Activated naive CD4-positive, alpha-beta T cell treated with anti-CD3 and anti-CD28 coated beads, Interleukin-2, amount 10 ng/mL, durations not matched to agents 7 days and 5 days (primary cell): ENCODE results near the gene SPRTN.

Experiments
- CTCF ChIA-PET: fragments of 350-600 bp; sonication (Branson Sonifier 250); formaldehyde crosslinking; loops from one replicate; lab custom pipeline; 2021; ENCODE audit warnings: antibody characterized with exemption; lab: Charles Lee
- DNase-seq: peaks from one replicate; pipeline ENCODE4 v3.0.0-alpha.2; 2020
- H3K27ac Mint-ChIP-seq: one replicate; pipeline ENCODE4 v1.8.0; 2021; ENCODE audit warnings: mild to moderate bottlenecking, moderate library complexity, mixed read lengths
- H3K27me3 Mint-ChIP-seq: one replicate; pipeline ENCODE4 v1.8.0; 2021; ENCODE audit warnings: mild to moderate bottlenecking, mixed read lengths
- H3K36me3 Mint-ChIP-seq: one replicate; pipeline ENCODE4 v1.8.0; 2021; ENCODE audit warnings: mixed read lengths
- H3K4me1 Mint-ChIP-seq: one replicate; pipeline ENCODE4 v1.8.0; 2021; ENCODE audit warnings: mixed read lengths
- H3K4me3 Mint-ChIP-seq: one replicate; pipeline ENCODE4 v1.8.0; 2021; ENCODE audit warnings: mild to moderate bottlenecking, moderate library complexity, mixed read lengths
- H3K9me3 Mint-ChIP-seq: one replicate; pipeline ENCODE4 v1.8.0; 2021; ENCODE audit warnings: mixed read lengths

Gene SPRTN

GRCh38 chr1:231376101-231376500, 38.0 kb downstream of the SPRTN start:
- CTCF ChIA-PET: no interaction called here
- H3K4me3 Mint-ChIP-seq: no peak overlapping the region
- no peak for DNase-seq
- peaks cover 4% of the 10 kb centered on the region for H3K36me3 Mint-ChIP-seq
- no peak overlapping the region for H3K27ac Mint-ChIP-seq
- H3K4me1 Mint-ChIP-seq: peaks cover 19% of the 10 kb centered on the region
- H3K27me3 Mint-ChIP-seq: no peaks in the 10 kb centered on the region
- no peaks in the 10 kb centered on the region for H3K9me3 Mint-ChIP-seq

DNA sequence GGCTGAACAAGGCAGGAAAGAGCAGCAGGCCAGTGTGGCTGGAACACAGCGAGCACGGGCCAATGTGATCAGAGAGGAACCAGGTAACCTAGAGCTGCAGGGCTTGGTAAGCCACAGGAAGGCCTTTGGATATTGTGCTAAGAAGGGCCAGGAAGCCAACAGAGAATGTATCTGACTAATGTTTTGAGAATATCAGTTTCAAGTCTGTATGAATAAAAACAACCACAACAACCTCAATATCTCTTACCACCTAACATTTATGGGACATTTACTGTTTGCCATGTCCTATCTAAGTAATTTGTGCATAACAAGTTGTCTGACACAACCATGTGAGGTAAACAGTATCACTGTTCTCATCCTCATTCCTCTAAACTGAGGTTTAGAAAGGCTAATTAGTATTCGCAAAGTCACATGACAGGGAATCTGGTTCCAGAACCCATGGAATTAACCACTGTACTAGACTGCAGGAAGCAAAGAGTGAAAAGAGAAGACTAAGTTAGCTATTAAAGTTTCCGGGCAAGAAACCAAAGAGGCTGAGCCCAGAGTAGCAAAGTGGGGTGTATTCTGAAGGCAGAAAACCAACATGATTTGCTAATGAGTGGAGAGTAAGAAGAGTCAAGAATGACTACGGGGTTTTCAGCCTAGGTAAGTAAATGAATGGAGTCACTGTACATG, 38.9 kb downstream of the SPRTN start:
- H3K27ac Mint-ChIP-seq: no peak overlapping the region
- DNase-seq: peak; percentile 26
- CTCF ChIA-PET: interaction anchor here (1.5 kb wide), 1 partner anchor 14 kb away, joined by 3 read pairs; no protein-coding TSS in a partner anchor
- H3K27me3 Mint-ChIP-seq: no peaks in the 10 kb centered on the region
- no peaks in the 10 kb centered on the region for H3K9me3 Mint-ChIP-seq
- peaks cover 1% of the 10 kb centered on the region for H3K36me3 Mint-ChIP-seq
- H3K4me1 Mint-ChIP-seq: peaks cover 19% of the 10 kb centered on the region
- H3K4me3 Mint-ChIP-seq: no peak overlapping the region

DNA sequence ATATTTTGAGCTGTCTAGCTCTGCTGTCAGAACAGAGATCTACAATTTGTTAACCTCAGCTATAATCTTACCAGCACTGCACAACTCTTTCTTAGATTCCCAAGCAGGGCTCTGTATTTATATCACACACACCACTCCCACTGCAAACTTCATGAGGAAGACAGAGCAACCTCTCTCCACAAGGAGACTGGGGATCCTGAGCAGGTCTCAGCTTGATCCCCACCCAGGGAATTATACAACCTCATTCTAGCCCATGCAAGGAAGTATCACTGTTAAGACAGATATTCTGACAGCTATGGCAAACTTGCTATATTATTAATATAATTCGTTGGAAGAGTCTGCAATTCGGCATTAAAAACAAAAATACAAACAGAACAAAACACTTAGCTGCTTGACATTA, 43.6 kb downstream of the SPRTN start:
- Mint-ChIP-seq H3K36me3 (no peaks in the 10 kb centered on the region), H3K4me3 (no peak overlapping the region), H3K9me3 (no peaks in the 10 kb centered on the region), H3K27ac (no peak overlapping the region), H3K4me1 (peaks cover 16% of the 10 kb centered on the region), H3K27me3 (no peaks in the 10 kb centered on the region)
- no peak for DNase-seq
- CTCF ChIA-PET: no interaction called here

GRCh38 chr1:231382426-231382825, 44.3 kb downstream of the SPRTN start:
- H3K27me3 Mint-ChIP-seq: no peaks in the 10 kb centered on the region
- no peak for DNase-seq
- CTCF ChIA-PET: no interaction called here
- no peaks in the 10 kb centered on the region for H3K36me3 Mint-ChIP-seq
- H3K9me3 Mint-ChIP-seq: no peaks in the 10 kb centered on the region
- H3K4me1 Mint-ChIP-seq: peaks cover 9% of the 10 kb centered on the region
- H3K27ac Mint-ChIP-seq: no peak overlapping the region
- no peak overlapping the region for H3K4me3 Mint-ChIP-seq

DNA sequence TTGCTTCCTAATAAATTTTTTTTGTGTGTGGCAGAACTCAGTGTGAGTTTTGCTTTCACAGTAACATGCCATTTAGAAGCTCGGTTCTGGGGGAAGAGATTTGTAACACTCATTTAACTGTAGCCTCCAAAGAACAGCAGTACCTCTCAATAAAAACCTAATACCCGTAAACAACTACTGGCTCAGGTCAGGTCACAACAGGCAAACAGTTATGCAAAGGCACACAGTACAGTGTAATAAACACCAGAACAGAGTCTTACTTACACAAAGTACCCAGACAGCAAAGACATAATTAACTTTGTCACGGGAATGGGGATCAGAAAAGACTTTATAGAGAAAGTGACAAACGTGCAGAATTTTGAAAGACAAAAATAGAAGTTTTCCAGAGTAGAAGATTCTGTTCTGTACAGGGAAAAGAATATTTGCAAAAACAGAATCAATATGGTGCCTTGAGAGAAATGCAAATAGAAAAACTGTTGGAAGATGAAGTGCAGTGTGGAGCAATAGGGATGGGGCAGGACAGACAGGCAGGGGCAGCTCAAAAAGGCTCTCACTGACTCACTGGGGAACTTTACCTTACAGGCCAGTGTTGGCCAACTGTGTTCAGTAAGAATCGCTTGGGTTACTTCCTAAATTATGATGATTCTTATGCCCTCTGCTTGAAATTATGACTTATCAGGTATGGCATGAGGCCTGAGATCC, 45.2 kb downstream of the SPRTN start:
- Mint-ChIP-seq H3K4me1 (peaks cover 10% of the 10 kb centered on the region), H3K4me3 (no peak overlapping the region), H3K27ac (no peak overlapping the region), H3K36me3 (peaks cover 2% of the 10 kb centered on the region), H3K9me3 (no peaks in the 10 kb centered on the region), H3K27me3 (no peaks in the 10 kb centered on the region)
- CTCF ChIA-PET: no interaction called here
- DNase-seq: no peak

DNA sequence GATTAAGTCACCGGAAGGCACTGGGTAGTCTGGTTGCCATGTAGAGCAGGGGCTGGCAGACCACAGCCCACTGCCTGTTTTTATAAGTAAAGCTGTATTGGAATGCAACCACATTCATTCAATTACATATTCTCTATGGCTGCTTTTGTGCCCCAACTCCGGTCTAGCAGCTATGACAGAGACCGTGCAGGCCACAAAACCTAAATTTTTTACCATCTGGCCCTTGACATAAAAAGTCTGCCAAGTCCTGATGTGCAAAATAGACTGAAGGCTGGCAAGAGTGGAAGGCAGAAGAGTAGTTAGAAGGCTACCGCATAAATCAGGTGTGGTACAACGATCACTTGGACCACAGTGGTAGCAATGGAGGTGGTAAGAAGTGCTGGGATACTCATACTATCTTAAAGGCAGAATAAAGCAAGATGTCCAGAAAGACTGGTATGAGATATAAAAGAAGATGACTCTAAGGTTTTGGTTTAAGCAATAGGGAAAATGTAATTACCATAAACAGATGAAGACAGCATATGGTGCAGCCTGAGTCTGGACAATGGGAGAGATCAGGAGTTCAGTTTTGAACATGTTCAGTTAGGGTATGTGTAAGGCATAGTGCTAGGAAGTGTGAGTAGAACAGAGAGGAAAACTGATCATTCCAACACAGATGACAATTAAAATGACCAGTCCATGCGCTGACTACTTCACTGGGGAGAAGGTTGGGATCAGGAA, 46.8 kb downstream of the SPRTN start:
- Mint-ChIP-seq H3K27ac (no peak overlapping the region), H3K36me3 (peaks cover 2% of the 10 kb centered on the region), H3K4me3 (no peak overlapping the region), H3K4me1 (peaks cover 11% of the 10 kb centered on the region), H3K9me3 (no peaks in the 10 kb centered on the region), H3K27me3 (no peaks in the 10 kb centered on the region)
- CTCF ChIA-PET: no interaction called here
- no peak for DNase-seq

- no peak for DNase-seq
- Mint-ChIP-seq H3K36me3 (peaks cover 3% of the 10 kb centered on the region), H3K4me3 (no peak overlapping the region), H3K9me3 (no peaks in the 10 kb centered on the region), H3K27ac (no peak overlapping the region), H3K4me1 (peaks cover 16% of the 10 kb centered on the region), H3K27me3 (no peaks in the 10 kb centered on the region)
- CTCF ChIA-PET: no interaction called here
Observed at GRCh38 chr1:231385416-231385748, 47.3 kb downstream of the SPRTN start.

GRCh38 chr1:231386466-231386865, 48.4 kb downstream of the SPRTN start:
- H3K27ac Mint-ChIP-seq: no peak overlapping the region
- H3K9me3 Mint-ChIP-seq: no peaks in the 10 kb centered on the region
- CTCF ChIA-PET: interaction anchor here (0.6 kb wide), 1 partner anchor 822 kb away, joined by 3 read pairs; no protein-coding TSS in a partner anchor
- DNase-seq: no peak
- no peak overlapping the region for H3K4me3 Mint-ChIP-seq
- H3K36me3 Mint-ChIP-seq: peaks cover 3% of the 10 kb centered on the region
- no peaks in the 10 kb centered on the region for H3K27me3 Mint-ChIP-seq
- H3K4me1 Mint-ChIP-seq: peaks cover 18% of the 10 kb centered on the region

- DNase-seq: no peak
- H3K27ac Mint-ChIP-seq: no peak overlapping the region
- H3K9me3 Mint-ChIP-seq: no peaks in the 10 kb centered on the region
- no peaks in the 10 kb centered on the region for H3K27me3 Mint-ChIP-seq
- CTCF ChIA-PET: interaction anchor here (0.8 to 1.0 kb wide), 2 partner anchors 17 to 31 kb away, joined by 3 read pairs; no protein-coding TSS in a partner anchor
- H3K4me3 Mint-ChIP-seq: no peak overlapping the region
- peaks cover 18% of the 10 kb centered on the region for H3K4me1 Mint-ChIP-seq
- H3K36me3 Mint-ChIP-seq: peaks cover 9% of the 10 kb centered on the region
Observed at GRCh38 chr1:231387770-231388669, 49.9 kb downstream of the SPRTN start.

DNA sequence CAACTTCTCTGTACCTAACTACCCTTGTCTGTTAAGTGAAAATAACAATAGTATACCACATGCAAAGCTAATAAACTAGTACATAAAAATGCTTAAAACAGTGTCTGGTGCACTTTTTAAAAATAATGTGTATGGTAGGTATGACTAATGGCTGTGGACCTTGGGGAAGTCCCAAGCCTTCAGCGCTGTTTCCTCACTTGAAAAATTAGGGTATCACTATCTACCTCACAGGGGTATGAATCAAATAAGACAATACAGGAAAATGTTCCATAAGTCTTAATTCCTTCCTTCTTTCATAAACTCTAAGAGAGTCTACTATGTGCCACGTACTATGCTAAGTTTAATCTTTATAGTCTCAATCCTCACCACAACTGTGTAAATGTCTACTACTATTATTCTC, 52.0 kb downstream of the SPRTN start:
- Mint-ChIP-seq H3K4me1 (peaks cover 18% of the 10 kb centered on the region), H3K4me3 (no peak overlapping the region)

GRCh38 chr1:231392389-231393131, 54.5 kb downstream of the SPRTN start:
- no peak for DNase-seq
- Mint-ChIP-seq H3K4me3 (no peak overlapping the region), H3K27ac (no peak overlapping the region), H3K36me3 (peaks cover 13% of the 10 kb centered on the region), H3K4me1 (peaks cover 24% of the 10 kb centered on the region), H3K9me3 (no peaks in the 10 kb centered on the region), H3K27me3 (no peaks in the 10 kb centered on the region)
- CTCF ChIA-PET: no interaction called here

More for the DNA sequence above, 52.0 kb downstream of the SPRTN start:
- Mint-ChIP-seq H3K9me3 (no peaks in the 10 kb centered on the region), H3K27ac (no peak overlapping the region), H3K36me3 (peaks cover 10% of the 10 kb centered on the region), H3K27me3 (no peaks in the 10 kb centered on the region)
- CTCF ChIA-PET: interaction anchor here (0.9 to 1.0 kb wide), 2 partner anchors 10 to 28 kb away, joined by 3 to 4 read pairs; no protein-coding TSS in a partner anchor
- DNase-seq: no peak

DNA sequence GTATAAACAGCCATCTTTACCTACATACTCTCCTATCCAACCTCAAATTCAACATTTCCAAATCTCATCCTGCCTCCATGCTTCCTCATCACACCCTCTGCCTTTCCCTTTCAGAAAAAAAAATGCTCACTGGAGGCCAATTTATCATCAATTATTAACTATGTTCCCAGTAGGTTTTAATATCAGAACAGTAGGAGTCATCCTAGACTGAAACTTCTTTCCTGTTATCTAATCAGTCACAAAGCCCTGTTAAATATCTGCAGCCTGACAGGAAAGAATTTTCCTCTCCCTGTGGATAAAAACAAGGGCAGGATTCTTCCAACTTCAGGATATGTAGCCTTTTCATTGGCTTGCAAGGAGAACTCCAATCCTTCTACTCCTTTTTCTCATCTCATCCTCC, 55.6 kb downstream of the SPRTN start:
- peaks cover 16% of the 10 kb centered on the region for H3K4me1 Mint-ChIP-seq
- peaks cover 21% of the 10 kb centered on the region for H3K36me3 Mint-ChIP-seq
- no peaks in the 10 kb centered on the region for H3K9me3 Mint-ChIP-seq
- CTCF ChIA-PET: no interaction called here
- H3K4me3 Mint-ChIP-seq: no peak overlapping the region
- no peaks in the 10 kb centered on the region for H3K27me3 Mint-ChIP-seq
- no peak for DNase-seq
- no peak overlapping the region for H3K27ac Mint-ChIP-seq
